Heart left ventricle (tissue), 16 donors: Measurements from ENCODE around the gene CFAP70. TPM values are rescaled to one million over a fixed set of nuclear protein-coding genes. Genes with fewer than 3 reads are reported as not detected.

Experiments
- ATAC-seq, 4 donors: fragments of 200-7000 bp; cut with Tn5 transposase; one replicate each; pipeline ENCODE4 v1.9.1; 2020 to 2022; ENCODE audit warnings: moderate library complexity in 4 of 4, mild to moderate bottlenecking in 3 of 4, moderate number of reproducible peaks in 1 of 4
- DNase-seq, 5 donors: peaks; one replicate each; pipeline ENCODE4 v3.0.0-alpha.2; 2020
- H3K27ac ChIP-seq, 12 donors: fragments of 200-600 bp; sonication (generic) in 4 of 12; one replicate each; pipeline versions ENCODE4 v1.5.0 to v1.8.0; 2016 to 2022; ENCODE audit warnings: mild to moderate bottlenecking in 2 of 12
- H3K27me3 ChIP-seq, 9 donors: fragments of 200-600 bp; sonication (generic) in 2 of 9; one replicate each; pipeline versions ENCODE4 v1.5.1 to v1.8.0; 2016 to 2022; ENCODE audit warnings: mild to moderate bottlenecking in 3 of 9
- H3K36me3 ChIP-seq, 9 donors: fragments of 200-600 bp; sonication (generic) in 2 of 9; one replicate each; pipeline versions ENCODE4 v1.5.0 to v1.8.0; 2018 to 2022; ENCODE audit warnings: mild to moderate bottlenecking in 2 of 9
- H3K4me1 ChIP-seq, 12 donors: fragments of 200-600 bp; sonication (generic) in 4 of 12; one replicate each; pipeline versions ENCODE4 v1.5.0 to v1.8.0; 2016 to 2022; ENCODE audit warnings: mild to moderate bottlenecking in 3 of 12
- H3K4me3 ChIP-seq, 12 donors: fragments of 200-600 bp; sonication (generic) in 4 of 12; one replicate each; pipeline versions ENCODE4 v1.5.0 to v1.8.0; 2017 to 2022; ENCODE audit warnings: mild to moderate bottlenecking in 9 of 12, moderate library complexity in 4 of 12
- H3K9me3 ChIP-seq, 12 donors: fragments of 200-600 bp; sonication (generic) in 4 of 12; one replicate each; pipeline versions ENCODE4 v1.5.0 to v1.8.0; 2016 to 2022; ENCODE audit warnings: mild to moderate bottlenecking in 1 of 12
- CTCF ChIP-seq, 12 donors: fragments of 200-600 bp; sonication (generic) in 4 of 12; IDR thresholded peaks; one replicate each; pipeline versions ENCODE4 v1.5.0 to v1.8.0; 2018 to 2022; ENCODE audit warnings: antibody characterized with exemption in 12 of 12, mild to moderate bottlenecking in 5 of 12
- POLR2A ChIP-seq, 2 donors: fragments of 450-650 bp; IDR thresholded peaks; one replicate each; pipeline ENCODE4 v1.6.1; 2017; ENCODE audit warnings: antibody characterized with exemption in 2 of 2, mild to moderate bottlenecking in 2 of 2, moderate library complexity in 2 of 2
- WGBS, 4 donors: extraction: QIAGEN DNeasy Blood & Tissue Kit in 2 of 4; methylation state at CpG; one replicate each; pipeline versions ENCODE4 v1.1.5 to v1.1.7; 2013 to 2018; 5-methylcytosine and 5-hydroxymethylcytosine counted together
- intact Hi-C, 10 donors: fragments of 100-400 bp; cut with DNase I; formaldehyde crosslinking; loops; one replicate each; pipeline versions ENCODE4 v1.11.1 to v1.14.2; 2022
- polyA plus RNA-seq, 2 donors: library from polyadenylated mRNA; stranded (reverse); fragments of 200-250 nt; gene quantifications; one replicate each; pipeline ENCODE4 v1.2.3, GENCODE V29; 2013
- total RNA-seq, 9 donors: library from RNA; depleted of rRNA in 2 of 9; stranded (reverse); fragments of >200 nt in 2 of 9; fragmentation: NEBNext Ultra II Directional in 3 of 9; extraction: Animal tissue kit (Norgen Biotek cat#: 25700) in 3 of 9; gene quantifications; one replicate each; pipeline versions ENCODE4 v1.1.0 to v1.2.4, GENCODE V29; 2016 to 2023
- donor health status: ischemic (EF 13 %, LVEDD 7.1; RV severe dilation, severe dysfunction).
- donor health status: healthy with polysubstance abuse.
- donor health status: DM: no; HTN: yes; CAD: no.
- donor health status: DM: no; HTN: no; CAD: no.
- donor health status: ischemic (EF 25% LVEDD 6.9; RV normal size, moderate dysfunction).
- donor health status: ischemic (EF 25% LVEDD 5.7; RV mildly dilated, moderate dysfunction).
- donor health status: healthy.
- donor health status: DM: yes; HTN: yes; CAD: no.
- donor health status: ischemic (EF 35%, LVEDD 5.7; RV mildly dilated, moderate dysfunction).
- donor health status: nonischemic (EF 11% LVEDD 7.7; RV severe dilation, severe dysfunction).
- donor health status: DM: yes; HTN: yes; CAD: no.
- donor health status: PGD.
- donor health status: ischemic (EF 29% LVEDD 5.4; RV normal size, mild dysfunction).
- donor health status: nonischemic (EF 23%, LVEDD 6.1; RV moderate dilation, normal function).

CFAP70 gene
- total and polyA plus RNA-seq, 11 donors = 0.22 to 2.0 (median 1.4) TPM

- TF ChIP-seq CTCF (IDR thresholded peaks at IDR 0.05) (no peak), POLR2A (IDR thresholded peaks at IDR 0.05) (no peak)
- no peak for ATAC-seq
- intact Hi-C loops = no loop called here
Observed at GRCh38 chr10:73306171-73306708, 52.4 kb downstream of the CFAP70 start.

DNA sequence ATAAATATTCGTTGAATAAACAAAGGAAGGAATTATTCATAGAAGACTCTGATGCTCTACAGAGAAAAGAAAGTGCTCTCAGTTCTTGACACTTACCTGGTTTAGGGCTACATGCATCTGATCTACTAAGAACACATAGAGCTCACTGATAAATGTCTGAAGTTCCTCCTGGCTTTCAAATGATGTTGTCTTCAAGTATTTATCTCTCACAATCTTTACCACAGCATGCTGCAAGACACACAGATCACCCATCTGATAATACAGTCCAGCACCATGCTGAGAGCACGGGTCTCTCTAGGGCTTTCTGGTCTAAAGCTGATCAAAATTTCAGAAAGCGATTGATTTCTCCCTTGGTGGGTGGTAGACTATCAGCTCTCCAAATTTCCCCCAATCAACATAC lies 61.7 kb downstream of the CFAP70 start:
- no peak for TF ChIP-seq CTCF (IDR thresholded peaks at IDR 0.05)
- no peak for TF ChIP-seq POLR2A (IDR thresholded peaks at IDR 0.05)
- ATAC-seq (no peak), DNase-seq (no peak)
- Histone ChIP-seq H3K9me3 (no peaks in the 10 kb centered on the region), H3K36me3 (peaks cover 0 to 5% (median 0%) of the 10 kb centered on the region in 9 donors), H3K27ac (no peak overlapping the region), H3K4me1 (no peaks in the 10 kb centered on the region), H3K27me3 (no peaks in the 10 kb centered on the region), H3K4me3 (no peak overlapping the region)
- intact Hi-C loops = no loop called here
- WGBS, 4 donors = 71 to 75% (median 74%) methylated on average over 3 of the region's 3 CpGs

More at GRCh38 chr10:73306171-73306708, 52.4 kb downstream of the CFAP70 start:
- H3K4me3 ChIP-seq = no peak overlapping the region
- DNase-seq = no peak
- H3K4me1 ChIP-seq = no peaks in the 10 kb centered on the region
- H3K36me3 ChIP-seq = peaks cover 0 to 4% (median 0%) of the 10 kb centered on the region in 9 donors
- H3K9me3 ChIP-seq = peaks cover 0 to 23% (median 14%) of the 10 kb centered on the region in 12 donors
- H3K27me3 ChIP-seq = no peaks in the 10 kb centered on the region
- no peak overlapping the region for H3K27ac ChIP-seq

GRCh38 chr10:73293461-73293860 lies 65.2 kb downstream of the CFAP70 start:
- H3K9me3 ChIP-seq = peaks cover 0 to 10% (median 0%) of the 10 kb centered on the region in 12 donors
- H3K27ac ChIP-seq = no peak overlapping the region
- ATAC-seq = no peak
- 79 to 83% (median 79%) methylated on average over 3 of the region's 3 CpGs for WGBS, 4 donors
- no peak overlapping the region for H3K4me3 ChIP-seq
- H3K36me3 ChIP-seq = peaks cover 0 to 5% (median 0%) of the 10 kb centered on the region in 9 donors
- TF ChIP-seq CTCF (IDR thresholded peaks at IDR 0.05) (no peak), POLR2A (IDR thresholded peaks at IDR 0.05) (no peak)
- H3K27me3 ChIP-seq = no peaks in the 10 kb centered on the region
- H3K4me1 ChIP-seq = no peaks in the 10 kb centered on the region
- DNase-seq = no peak
- intact Hi-C loops = no loop called here

- H3K27me3 ChIP-seq = no peaks in the 10 kb centered on the region
- peaks cover 0 to 10% (median 0%) of the 10 kb centered on the region in 12 donors for H3K9me3 ChIP-seq
- H3K36me3 ChIP-seq = no peaks in the 10 kb centered on the region
- H3K27ac ChIP-seq = no peak overlapping the region
- H3K4me1 ChIP-seq = no peaks in the 10 kb centered on the region
- DNase-seq = no peak
- no peak overlapping the region for H3K4me3 ChIP-seq
- no peak for TF ChIP-seq CTCF (IDR thresholded peaks at IDR 0.05)
- no peak for TF ChIP-seq POLR2A (IDR thresholded peaks at IDR 0.05)
- ATAC-seq = no peak
- intact Hi-C loops = no loop called here
- 97 to 100% (median 97%) methylated on average over 1 of the region's 1 CpG for WGBS, 4 donors
Observed at GRCh38 chr10:73289958-73290357, 68.7 kb downstream of the CFAP70 start.
